ENCODE measurements around the gene CELSR1.

- TF ChIP-seq, protein P1, sequence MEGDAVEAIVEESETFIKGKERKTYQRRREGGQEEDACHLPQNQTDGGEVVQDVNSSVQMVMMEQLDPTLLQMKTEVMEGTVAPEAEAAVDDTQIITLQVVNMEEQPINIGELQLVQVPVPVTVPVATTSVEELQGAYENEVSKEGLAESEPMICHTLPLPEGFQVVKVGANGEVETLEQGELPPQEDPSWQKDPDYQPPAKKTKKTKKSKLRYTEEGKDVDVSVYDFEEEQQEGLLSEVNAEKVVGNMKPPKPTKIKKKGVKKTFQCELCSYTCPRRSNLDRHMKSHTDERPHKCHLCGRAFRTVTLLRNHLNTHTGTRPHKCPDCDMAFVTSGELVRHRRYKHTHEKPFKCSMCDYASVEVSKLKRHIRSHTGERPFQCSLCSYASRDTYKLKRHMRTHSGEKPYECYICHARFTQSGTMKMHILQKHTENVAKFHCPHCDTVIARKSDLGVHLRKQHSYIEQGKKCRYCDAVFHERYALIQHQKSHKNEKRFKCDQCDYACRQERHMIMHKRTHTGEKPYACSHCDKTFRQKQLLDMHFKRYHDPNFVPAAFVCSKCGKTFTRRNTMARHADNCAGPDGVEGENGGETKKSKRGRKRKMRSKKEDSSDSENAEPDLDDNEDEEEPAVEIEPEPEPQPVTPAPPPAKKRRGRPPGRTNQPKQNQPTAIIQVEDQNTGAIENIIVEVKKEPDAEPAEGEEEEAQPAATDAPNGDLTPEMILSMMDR (IDR thresholded peaks at IDR 0.05): no peak
- TF ChIP-seq POLR2AphosphoS5 (IDR thresholded peaks at IDR 0.05) (no peak), POLR2A (IDR thresholded peaks at IDR 0.05) (no peak)
These were observed 77.9 kb downstream of the CELSR1 start for GRCh38 chr22:46459347-46460065.
